GM12875 (cell line): ENCODE data around the gene PLLP.

Experiments used
- H3K4me3 ChIP-seq: one replicate; pipeline ENCODE4 v1.5.1; 2011; ENCODE audit warnings: low read depth, low read length, control low read depth
- CTCF ChIP-seq: IDR thresholded peaks from 2 replicates; pipeline ENCODE4 v1.5.1; 2011; ENCODE audit warnings: low read depth, mild to moderate bottlenecking, control low read depth, inconsistent platforms, low read length, moderate library complexity, borderline replicate concordance; ENCODE audit not compliant: insufficient read depth

PLLP gene

GRCh38 chr16:57233944-57234706 lies 50.3 kb downstream of the PLLP start:
- no peak for TF ChIP-seq CTCF
- no peak overlapping the region for H3K4me3 ChIP-seq

- H3K4me3 ChIP-seq = no peak overlapping the region
- no peak for TF ChIP-seq CTCF
These were observed 52.6 kb downstream of the PLLP start for GRCh38 chr16:57231821-57232350.

- TF ChIP-seq CTCF = no peak
- no peak overlapping the region for H3K4me3 ChIP-seq
These were observed 55.4 kb downstream of the PLLP start for GRCh38 chr16:57229079-57229478.

GRCh38 chr16:57226701-57227621 lies 57.5 kb downstream of the PLLP start:
- H3K4me3 ChIP-seq = no peak overlapping the region
- no peak for TF ChIP-seq CTCF

GRCh38 chr16:57225978-57226377 lies 58.5 kb downstream of the PLLP start:
- no peak for TF ChIP-seq CTCF
- no peak overlapping the region for H3K4me3 ChIP-seq

GRCh38 chr16:57224651-57225335 lies 59.7 kb downstream of the PLLP start:
- no peak overlapping the region for H3K4me3 ChIP-seq
- no peak for TF ChIP-seq CTCF
